AG09319 (cell line): ENCODE results near the gene C1QTNF6.

Experiments used
- DNase-seq: peaks from one replicate; pipeline ENCODE4 v3.0.0-alpha.2; 2010; ENCODE audit warnings: low read depth; ENCODE audit errors: extremely low read depth
- CTCF ChIP-seq: IDR thresholded peaks from 2 replicates; pipeline ENCODE4 v1.5.1; 2011; ENCODE audit warnings: low read depth, mild to moderate bottlenecking, inconsistent platforms, low read length, moderate library complexity

Gene C1QTNF6

GRCh38 chr22:37192204-37192603 is 4.2 kb upstream of the C1QTNF6 start:
- no peak for TF ChIP-seq CTCF
- no peak for DNase-seq

GRCh38 chr22:37190262-37190780 is 2.3 kb upstream of the C1QTNF6 start:
- TF ChIP-seq CTCF = no peak
- no peak for DNase-seq

- no peak for TF ChIP-seq CTCF
- no peak for DNase-seq
Observed at GRCh38 chr22:37188901-37189466, 937 bp upstream of the C1QTNF6 start.

GRCh38 chr22:37187552-37187890 is 526 bp downstream of the C1QTNF6 start:
- no peak for DNase-seq
- no peak for TF ChIP-seq CTCF

- no peak for DNase-seq
- no peak for TF ChIP-seq CTCF
Observed at GRCh38 chr22:37186997-37187522, 987 bp downstream of the C1QTNF6 start.

- DNase-seq = no peak
- no peak for TF ChIP-seq CTCF
Observed at GRCh38 chr22:37186228-37186996, 1.6 kb downstream of the C1QTNF6 start.

- no peak for TF ChIP-seq CTCF
Observed at GRCh38 chr22:37185646-37186227, 2.3 kb downstream of the C1QTNF6 start.

More at GRCh38 chr22:37185646-37186227, 2.3 kb downstream of the C1QTNF6 start:
- DNase-seq = no peak
